T-helper 2 cell treated with Interferon-gamma antibody and Interleukin-4, amounts not matched to agents 100 ng/mL and 5 ng/mL, for 36 hours (primary cell): ENCODE results near the gene IRAK2. TPM values are rescaled to one million over a fixed set of nuclear protein-coding genes. Genes with fewer than 3 reads are reported as not detected.

Experiments used
- intact Hi-C: fragments of 100-400 bp; cut with micrococcal nuclease; formaldehyde crosslinking; loops from one replicate; pipeline ENCODE4 v1.15.1; 2023
- total RNA-seq: library from RNA; stranded (reverse); gene quantifications from 2 replicates; pipeline ENCODE4 v1.2.3, GENCODE V29; 2022

The IRAK2 gene
- total RNA-seq, 1 donor from 2014 or later, result 1.5 TPM

DNA sequence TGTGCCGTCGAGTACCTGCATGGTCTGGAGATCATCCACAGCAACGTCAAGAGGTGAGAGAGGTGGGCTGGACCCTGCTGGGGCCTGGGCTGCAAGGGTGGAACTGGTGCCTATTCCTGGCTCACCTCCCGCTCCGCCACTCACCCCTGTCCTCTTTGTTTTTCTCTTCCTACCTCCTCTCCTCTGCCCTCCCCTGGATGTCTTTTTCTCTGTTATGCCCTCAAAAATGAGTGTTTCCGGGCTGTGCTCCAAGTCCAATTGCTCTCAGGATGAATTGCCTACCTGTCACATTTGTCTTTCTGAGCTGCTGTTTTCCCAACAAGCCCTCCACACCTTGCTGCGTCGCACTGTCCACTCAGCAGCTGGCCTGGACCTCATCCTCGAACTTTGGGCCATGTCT is 55.0 kb downstream of the IRAK2 start:
- intact Hi-C loops, result no loop called here

DNA sequence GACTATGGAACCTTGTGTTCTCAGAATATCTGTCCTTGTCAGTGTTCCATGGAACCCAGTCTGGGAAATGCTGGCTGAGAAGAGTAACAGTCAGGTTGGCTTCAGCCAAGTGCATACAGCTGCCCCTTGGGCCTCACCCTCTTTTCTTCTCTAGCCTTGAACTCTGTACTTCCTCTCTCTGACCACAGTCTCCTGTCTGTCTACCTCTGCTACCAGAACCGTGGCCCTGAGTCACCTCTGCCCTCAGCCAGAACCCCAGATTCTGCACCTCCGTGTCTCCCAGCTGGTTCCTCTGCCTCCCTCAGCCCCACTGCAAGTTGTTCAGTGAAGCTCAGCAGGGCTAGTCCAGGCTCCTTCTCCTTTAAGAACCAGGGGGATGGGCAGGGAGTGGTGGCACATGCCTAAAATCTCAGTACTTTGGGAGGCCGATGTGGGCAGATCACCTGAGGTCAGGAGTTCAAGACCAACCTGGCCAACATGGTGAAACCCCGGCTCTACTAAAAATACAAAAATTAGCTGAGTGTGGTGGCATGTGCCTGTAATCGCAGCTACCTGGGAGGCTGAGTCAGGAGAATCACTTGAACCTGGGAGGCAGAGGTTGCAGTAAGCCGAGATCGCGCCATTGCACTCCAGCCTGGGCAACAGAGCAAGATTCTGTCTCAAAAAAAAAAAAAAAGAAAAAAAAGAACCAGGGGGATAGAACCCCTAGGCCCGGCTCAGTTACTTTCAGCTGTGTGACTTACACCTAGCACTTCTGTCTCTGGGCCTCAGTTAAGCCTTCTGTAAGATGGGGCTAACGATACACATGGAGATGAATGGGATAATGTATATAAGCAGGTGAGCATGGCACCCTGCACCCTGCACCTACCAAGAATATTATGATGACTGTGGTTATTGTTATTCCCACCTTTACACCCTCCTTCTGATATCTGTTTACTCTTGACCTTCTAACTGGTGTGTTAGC is 59.2 kb downstream of the IRAK2 start:
- intact Hi-C loops, result loop anchor here (1.0 to 2.0 kb wide), 3 partner anchors 25 to 59 kb away; partner anchors contain the start of gene IRAK2

DNA sequence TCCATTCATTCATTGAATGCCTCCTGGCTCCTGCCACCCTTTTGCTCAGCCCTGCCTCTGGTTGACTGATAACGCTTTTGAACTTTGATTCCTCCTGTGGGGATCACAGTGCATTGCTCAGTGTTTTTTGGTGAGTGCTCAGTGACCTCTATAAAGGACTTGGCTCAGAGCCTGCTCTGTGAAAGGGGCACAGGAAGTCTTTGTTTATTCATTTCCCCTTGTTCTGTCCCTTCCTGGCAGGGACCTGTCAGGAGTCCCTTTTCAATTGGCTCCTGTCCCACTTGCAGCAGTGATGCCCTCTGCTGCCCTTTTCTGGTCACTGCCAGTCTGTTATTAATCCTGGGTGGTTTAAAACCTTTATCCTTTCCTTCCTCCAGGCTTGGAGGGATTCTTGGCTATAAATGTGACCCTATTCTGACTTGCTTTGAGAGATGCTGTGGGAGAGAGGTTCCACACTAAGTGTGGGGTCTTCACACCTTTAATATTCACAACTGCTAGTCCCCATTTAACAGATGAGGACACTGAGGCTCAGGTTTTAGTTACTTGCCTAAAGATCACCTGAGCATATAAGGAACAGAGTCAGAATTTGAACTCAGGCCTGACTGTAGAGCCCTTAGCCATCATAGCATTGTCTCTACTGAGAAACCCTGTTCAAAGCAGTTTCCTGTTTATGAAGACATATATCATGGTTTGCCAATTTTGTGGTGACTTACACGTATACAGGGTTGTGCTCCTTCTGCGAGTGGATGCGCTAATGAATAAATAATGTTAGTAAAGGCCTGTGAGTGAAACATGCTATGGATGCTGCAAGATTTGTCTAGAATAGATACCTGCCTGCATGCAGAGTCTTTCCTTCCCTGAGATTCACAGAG is 60.3 kb downstream of the IRAK2 start:
- intact Hi-C loops, result loop anchor here (1.0 to 5.0 kb wide), 4 partner anchors 37 to 110 kb away; partner anchors contain the start of genes BRK1, IRAK2 and VHL

DNA sequence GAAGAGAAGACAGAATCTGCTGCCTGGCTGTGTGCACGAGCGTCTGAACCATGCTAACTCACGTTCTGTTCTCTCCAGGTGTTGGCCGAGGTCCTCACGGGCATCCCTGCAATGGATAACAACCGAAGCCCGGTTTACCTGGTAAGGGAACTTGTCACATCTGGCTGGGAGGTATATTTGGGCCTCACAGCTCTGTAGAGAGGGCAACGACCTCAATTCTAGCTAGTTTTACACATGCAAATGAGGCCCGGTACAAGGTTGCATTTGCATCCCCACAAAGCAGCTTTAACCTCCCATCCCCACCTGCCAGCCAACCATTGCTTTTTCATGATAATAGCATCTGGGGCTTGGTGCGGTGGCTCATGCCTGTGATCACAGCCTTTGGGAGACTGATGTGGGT is 61.6 kb downstream of the IRAK2 start:
- intact Hi-C loops, result loop anchor here (5.0 kb wide), 2 partner anchors 36 to 84 kb away; partner anchors contain the start of gene VHL

DNA sequence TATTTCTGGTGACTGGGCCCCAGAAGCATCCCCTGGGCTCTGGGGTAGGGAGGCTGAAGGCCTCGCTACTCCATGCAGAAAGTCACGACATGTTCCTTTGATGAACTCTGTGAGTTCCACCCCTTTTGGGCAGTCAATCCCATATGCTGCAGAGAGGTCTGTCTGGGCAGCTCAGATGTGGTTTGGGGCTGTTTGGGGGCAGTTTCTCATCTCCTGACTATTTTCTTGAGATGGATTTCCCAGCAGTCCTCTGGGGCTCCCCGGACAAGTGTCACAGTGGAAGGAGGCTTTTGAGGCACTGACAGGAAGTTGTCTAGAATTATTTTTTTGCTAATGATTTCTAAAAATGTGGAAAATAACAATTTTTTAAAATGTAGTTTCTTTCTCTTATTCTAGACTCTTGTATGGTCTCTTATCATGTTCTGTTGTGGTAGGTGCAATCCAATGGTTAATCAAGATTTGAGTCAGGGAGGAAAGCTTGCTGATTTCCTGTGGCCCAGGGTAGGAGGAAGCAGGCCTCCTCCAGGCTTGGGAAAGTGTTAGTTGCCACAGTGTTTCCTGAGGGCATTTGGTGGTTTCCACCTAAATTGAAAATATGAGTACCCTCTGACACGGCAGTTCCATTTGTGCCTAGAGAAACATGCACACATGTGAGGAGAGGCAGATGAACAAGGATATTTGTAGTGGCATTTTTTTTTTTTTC is 63.7 kb downstream of the IRAK2 start:
- intact Hi-C loops, result loop anchor here (1.0 to 5.0 kb wide), 3 partner anchors 14 to 86 kb away; partner anchors contain the start of gene VHL

DNA sequence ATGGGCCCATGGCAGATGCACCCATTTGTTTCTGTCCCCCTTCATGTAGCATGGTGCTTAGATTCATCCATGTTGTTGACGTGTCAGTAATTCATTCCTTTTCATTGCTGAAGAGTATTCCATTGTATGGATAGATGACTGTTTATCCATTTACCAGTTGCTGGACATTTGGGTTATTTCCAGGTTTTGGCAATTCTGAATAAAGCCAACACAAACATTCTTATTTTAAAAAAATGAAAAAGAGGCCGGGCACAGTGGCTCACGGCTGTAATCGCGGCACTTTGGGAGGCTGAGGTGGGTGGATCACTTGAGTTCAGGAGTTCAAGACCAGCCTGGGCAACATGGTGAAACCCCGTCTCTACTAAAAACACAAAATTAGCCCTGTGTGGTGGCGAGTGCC is 64.9 kb downstream of the IRAK2 start:
- intact Hi-C loops, result loop anchor here (5.0 kb wide), 2 partner anchors 33 to 87 kb away; partner anchors contain the start of gene VHL

DNA sequence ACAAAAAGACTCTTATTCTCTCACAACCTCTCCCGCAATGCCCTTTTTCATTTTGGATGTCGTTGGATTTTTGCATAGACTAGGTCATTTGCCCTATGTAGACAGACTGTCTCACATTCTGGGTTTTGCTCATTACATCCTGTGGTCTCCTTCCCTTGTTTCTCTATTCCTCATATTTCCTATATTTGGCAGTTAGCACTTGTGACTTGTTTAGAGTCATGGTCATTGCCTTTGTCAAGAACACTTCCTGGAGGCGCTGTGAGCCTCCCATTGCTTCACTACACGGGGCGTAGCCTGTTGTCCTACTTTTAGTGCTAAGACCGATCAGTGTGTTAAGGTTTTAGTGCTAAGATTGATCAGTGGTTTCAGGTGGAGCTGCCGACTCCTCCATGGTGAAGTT is 67.4 kb downstream of the IRAK2 start:
- intact Hi-C loops, result no loop called here

DNA sequence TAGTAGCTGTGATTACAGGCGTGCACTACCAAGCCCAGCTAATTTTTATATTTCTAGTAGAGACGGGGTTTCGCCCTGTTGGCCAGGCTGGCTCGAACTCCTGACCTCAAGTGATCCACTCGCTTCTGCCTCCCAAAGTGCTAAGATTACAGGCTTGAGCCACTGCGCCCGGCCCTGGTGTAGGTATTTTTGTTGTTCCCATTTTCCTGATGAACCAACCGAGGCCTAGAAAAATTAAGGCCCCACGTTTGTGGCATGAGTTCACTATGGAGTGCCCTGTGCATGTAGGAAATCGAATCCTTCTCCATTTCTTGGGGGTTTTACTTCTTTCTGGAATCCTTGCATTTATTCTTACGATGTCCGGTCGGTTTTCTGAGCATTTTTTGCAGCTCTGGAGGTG is 69.3 kb downstream of the IRAK2 start:
- intact Hi-C loops, result no loop called here

DNA sequence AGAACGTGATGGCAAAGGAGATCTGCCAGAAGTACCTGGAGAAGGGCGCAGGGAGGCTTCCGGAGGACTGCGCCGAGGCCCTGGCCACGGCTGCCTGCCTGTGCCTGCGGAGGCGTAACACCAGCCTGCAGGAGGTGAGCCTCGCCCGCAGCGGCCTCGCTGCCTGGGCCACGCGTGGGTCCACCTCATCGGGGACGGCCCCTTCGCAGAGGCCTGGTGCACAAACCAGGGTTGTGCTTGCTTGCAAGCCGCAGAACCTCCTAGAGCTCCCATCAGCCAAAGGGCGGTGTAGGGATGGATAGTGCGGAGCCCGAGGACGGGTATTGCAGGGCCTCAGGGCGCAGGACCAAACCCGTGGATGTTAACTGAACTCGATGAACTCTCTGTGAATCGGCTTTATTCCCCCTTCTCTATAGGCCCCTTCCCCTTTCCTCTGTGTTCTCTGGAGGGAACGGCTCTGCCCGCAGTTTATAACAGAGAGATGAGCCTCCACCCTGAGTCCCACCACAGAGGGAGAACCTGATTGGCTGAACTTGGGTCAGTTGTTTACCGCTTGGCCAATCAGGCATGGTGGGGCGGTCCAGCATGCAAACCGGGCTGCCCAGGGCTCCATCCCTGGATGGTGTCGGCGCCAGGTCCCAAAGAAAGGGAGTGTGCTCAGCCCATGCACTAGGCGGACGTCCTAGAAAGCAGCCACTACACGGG is 70.0 kb downstream of the IRAK2 start:
- intact Hi-C loops, result no loop called here

DNA sequence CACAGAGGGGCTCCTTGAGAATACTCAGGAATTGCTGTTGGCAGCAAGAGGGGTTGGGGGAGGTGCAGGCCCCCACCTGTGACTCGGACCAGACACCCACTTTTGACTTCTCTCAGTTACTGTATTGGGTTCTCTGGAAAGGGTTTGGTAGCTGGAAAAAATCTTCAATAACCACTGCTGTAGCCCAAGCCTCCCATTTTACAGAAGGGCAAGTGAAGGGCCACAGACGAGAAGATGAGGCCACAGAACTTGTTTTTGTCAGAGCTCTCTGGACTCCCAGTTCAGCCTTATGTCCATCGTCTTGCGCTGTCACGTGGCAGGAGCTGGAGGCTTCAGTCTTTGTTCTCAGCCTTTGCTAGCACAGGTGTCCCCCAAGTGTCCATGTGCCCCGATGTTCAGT is 70.8 kb downstream of the IRAK2 start:
- intact Hi-C loops, result no loop called here

DNA sequence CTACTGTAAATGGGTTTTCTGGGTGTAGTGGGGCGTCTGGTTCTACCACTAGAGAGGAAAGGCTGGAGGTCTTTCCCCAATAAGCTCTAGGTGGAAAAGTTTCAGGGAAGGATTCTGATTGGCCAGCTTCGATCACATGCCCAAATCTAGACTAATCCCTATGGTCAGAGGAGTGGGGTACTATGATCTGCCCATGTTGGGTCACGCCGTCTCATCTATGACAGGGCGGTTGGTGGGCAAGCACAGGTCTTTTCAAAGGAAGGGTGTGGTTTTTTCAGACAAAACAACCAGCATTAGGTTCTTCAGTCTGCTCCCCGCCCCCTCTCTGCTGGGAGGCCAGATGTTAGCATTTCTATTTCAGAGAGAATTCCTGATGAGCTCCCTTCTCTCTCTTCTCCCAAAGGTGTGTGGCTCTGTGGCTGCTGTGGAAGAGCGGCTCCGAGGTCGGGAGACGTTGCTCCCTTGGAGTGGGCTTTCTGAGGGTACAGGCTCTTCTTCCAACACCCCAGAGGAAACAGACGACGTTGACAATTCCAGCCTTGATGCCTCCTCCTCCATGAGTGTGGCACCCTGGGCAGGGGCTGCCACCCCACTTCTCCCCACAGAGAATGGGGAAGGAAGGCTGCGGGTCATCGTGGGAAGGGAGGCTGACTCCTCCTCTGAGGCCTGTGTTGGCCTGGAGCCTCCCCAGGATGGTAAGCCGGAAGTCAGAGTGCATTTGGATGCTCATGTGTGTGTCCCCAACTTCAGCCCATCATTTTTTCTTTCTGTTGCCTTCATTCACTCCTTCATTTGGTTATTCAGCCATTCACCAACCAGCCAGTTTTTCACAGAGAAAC is 73.8 kb downstream of the IRAK2 start:
- intact Hi-C loops, result loop anchor here (1.0 kb wide), 1 partner anchor 10 kb away; the partner anchor contains the start of gene TATDN2

DNA sequence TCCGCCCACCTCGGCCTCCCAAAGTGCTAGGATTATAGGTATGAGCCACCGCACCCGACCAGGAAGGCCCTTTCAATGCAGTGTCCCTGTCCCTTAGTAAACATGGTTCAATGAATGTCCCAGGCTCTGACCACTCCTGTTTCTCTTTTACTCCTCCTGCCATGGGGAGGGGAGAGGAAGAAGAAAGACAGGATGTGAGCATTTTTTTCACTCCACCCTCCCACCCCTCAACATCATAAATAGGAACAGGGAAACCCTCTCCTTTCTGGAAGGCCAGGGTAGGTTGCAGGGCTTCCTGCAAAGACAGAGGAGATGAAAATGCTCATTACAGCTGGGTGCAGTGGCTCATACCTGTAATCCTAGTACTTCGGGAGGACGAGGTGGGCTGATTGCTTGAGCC is 76.1 kb downstream of the IRAK2 start:
- intact Hi-C loops, result loop anchor here (10.0 kb wide), 1 partner anchor 256 kb away; the partner anchor contains the start of gene EMC3

DNA sequence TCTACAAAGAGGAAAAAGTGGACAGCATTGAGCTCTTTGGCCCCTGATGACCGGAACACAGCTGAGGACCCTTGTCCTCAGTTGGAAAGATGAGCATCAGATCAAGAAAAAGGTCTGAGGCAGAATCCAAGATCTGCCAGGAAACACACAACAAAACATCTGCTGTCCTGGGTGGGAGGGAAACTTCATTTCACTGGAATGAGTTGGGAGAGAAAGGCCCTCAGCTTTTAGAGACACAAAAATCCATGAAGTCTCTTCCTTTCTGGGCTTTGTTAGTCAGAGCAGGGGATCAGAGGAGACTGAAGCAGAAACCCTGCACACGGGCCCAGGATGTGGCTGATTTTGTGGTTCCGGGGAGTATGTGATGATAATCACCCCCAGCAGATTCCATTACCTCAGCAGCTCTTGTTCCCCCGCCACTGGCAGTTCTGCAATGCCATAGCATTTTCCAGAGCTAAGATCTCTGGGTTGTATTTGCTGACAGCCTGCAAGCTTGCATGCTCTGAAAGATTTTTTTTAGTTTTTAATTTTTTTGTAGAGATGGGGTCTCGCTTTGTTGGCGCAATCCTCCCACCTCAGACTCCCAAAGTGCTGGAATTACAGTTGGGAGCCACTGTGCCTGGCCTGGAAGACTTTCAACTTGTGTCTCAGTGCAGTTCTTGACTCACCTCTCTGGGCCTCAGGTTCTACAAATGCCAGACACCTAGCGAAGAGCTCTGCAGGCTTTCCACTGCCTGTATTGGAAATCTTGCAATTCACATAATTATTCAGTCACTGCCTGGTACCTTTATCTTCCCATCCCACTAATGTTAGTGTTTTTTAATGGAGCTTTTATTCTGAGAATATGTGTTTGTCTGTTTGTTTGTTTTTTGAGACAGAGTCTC is 77.7 kb downstream of the IRAK2 start:
- intact Hi-C loops, result loop anchor here (1.0 to 10.0 kb wide), 3 partner anchors 14 to 258 kb away; partner anchors contain the start of gene EMC3

DNA sequence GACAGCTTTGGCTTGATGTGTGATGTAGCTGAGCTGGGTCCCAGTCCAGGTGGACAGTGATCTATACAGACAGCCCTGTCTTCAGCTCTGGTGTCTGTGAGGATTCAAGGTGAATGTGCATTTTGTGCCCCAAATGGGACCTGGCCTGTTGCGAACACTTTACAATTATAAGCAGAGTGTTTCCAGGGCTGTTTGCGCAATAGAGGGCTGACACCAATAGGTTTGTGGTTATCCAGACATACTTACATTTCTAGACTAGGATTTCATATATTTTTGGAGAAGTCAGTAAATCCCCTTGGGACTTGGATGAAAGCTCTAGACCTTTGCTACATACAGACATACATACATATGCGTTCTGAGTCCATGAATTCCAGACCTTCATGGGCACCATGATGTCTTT is 79.3 kb downstream of the IRAK2 start:
- intact Hi-C loops, result loop anchor here (10.0 kb wide), 1 partner anchor 259 kb away; the partner anchor contains the start of gene EMC3

DNA sequence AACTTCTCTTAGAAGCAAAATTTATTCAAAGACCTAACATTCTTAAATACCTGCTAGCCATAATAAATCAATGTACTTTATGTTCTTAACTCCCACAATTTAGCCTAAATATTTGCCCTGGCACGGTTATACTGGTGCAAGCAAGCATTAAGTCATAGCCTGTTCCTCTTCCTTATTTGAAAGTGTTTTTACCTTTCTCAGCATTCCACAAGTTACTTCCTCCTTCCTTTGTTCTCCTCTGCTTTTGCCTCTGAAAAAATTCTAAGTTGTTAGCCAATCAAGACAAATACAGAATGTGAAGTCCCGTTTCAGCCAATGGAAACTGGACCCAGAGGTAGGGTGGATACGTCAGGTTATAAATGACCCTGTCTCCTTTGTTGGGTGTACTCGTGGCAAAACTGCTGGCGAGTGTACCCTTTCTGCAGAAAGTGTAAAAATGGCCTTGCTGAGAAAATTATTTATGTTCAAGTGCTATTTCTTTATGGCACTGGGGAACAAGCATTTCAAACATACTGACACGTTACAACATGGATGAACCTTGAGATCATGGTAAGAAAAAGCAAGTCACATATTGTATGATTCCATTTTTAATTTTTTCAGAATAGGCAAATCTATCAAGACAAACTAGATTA is 80.5 kb downstream of the IRAK2 start:
- intact Hi-C loops, result loop anchor here (5.0 to 10.0 kb wide), 3 partner anchors 260 to 453 kb away; partner anchors contain the start of genes ARPC4, CRELD1, EMC3 and TADA3

DNA sequence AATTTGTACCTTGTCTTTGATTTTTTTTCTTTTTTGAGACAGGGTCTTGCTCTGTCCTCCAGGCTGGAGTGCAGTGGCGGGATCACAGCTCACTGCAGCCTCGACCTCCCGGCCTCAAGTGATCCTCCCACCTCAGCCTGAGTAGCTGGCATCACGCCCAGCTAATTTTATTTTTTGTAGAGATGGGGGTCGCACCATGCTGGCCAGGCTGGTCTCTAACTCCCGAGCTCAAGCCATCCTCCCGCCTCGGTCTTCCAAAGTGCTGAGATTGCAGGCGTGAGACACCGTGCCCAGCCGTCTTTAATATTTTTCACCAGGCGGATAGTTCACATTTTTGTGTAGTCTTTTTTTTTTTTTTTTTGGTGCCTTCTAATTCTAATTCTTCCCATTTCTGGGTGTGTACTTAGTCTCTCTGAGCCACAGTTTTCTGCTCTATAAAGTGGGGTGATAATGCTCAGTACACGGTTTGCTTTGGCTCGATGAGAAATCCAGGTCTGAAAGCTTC is 83.0 kb downstream of the IRAK2 start:
- intact Hi-C loops, result loop anchor here (1.0 to 10.0 kb wide), 14 partner anchors 9 to 851 kb away; partner anchors contain the start of genes ARPC4, BRK1, BRPF1 and CRELD1
